ENCODE results near the gene ANP32E.
A peak's percentile ranks its signal among the peaks of the same experiment; 100 is the strongest.

ANP32E gene

GRCh38 chr1:150168960-150169601 is 66.8 kb downstream of the ANP32E start:
- Histone ChIP-seq H4K20me1 (ENCODE audit: low read depth, low read length) (no peaks in the 10 kb centered on the region), H3K4me2 (ENCODE audit: low read depth, low read length, poor library complexity, severe bottlenecking) (no peak overlapping the region), H3K79me2 (ENCODE audit: insufficient read depth, low read length) (no peaks in the 10 kb centered on the region), H3F3A (ENCODE audit: insufficient read depth) (no peaks in the 10 kb centered on the region), H3K27ac (ENCODE audit: low read depth, low read length) (no peak overlapping the region), H3K9me2 (replicated peaks; ENCODE audit: insufficient read depth, low read length) (no peaks in the 10 kb centered on the region), H3K9ac (ENCODE audit: low read length) (no peak overlapping the region), H2AFZ (ENCODE audit: low read depth, low read length, severe bottlenecking) (no peak overlapping the region), H3K36me3 (ENCODE audit: low read length) (no peaks in the 10 kb centered on the region), H3K27me3 (ENCODE audit: low read length) (no peaks in the 10 kb centered on the region), H3K9me3 (ENCODE audit: insufficient read depth, low read length) (no peaks in the 10 kb centered on the region), H3K4me3 (ENCODE audit: insufficient read depth, low read length, poor library complexity, severe bottlenecking) (no peak overlapping the region)
- TF ChIP-seq CTCF (IDR thresholded peaks at IDR 0.05; ENCODE audit: insufficient read depth, low read length, poor library complexity, severe bottlenecking) (peak; percentile 52), EZH2phosphoT487 (conservative IDR thresholded peaks at IDR 0.05; ENCODE audit: low read length) (no peak)
